SK-N-SH treated with all-trans-retinoic acid at 6 μM for 48 hours (cell line): Measurements from ENCODE around the gene DGUOK.

ENCODE experiments used
- ATAC-seq: fragments of 200-7000 bp; cut with Tn5 transposase; 3 replicates; pipeline ENCODE4 v1.9.1; 2020; ENCODE audit warnings: mild to moderate bottlenecking, moderate library complexity
- BACH2 ChIP-seq: fragments of 250-450 bp; sonication (Bioruptor Pico); IDR thresholded peaks from 2 replicates; pipeline ENCODE4 v1.9.0; 2021; ENCODE audit warnings: mild to moderate bottlenecking, borderline replicate concordance
- CSDC2 ChIP-seq: fragments of 250-450 bp; sonication (Bioruptor Pico); IDR thresholded peaks from 2 replicates; pipeline ENCODE4 v1.5.0; 2020; ENCODE audit warnings: mild to moderate bottlenecking, moderate library complexity
- ESRRG ChIP-seq: fragments of 250-450 bp; sonication (Bioruptor Pico); IDR thresholded peaks from 2 replicates; pipeline ENCODE4 v1.6.1; 2021; ENCODE audit warnings: mild to moderate bottlenecking
- GLIS3 ChIP-seq: fragments of 250-450 bp; sonication (Bioruptor Pico); IDR thresholded peaks from 2 replicates; pipeline ENCODE4 v1.5.0; 2020; ENCODE audit warnings: mild to moderate bottlenecking, moderate library complexity
- ISL1 ChIP-seq: fragments of 250-450 bp; sonication (Bioruptor Pico); IDR thresholded peaks from 2 replicates; pipeline ENCODE4 v2.1.2; 2022; ENCODE audit warnings: mild to moderate bottlenecking, moderate library complexity
- OSR1 ChIP-seq: fragments of 250-450 bp; sonication (Bioruptor Pico); IDR thresholded peaks from 2 replicates; pipeline ENCODE4 v1.8.0; 2022; ENCODE audit warnings: moderate library complexity, mild to moderate bottlenecking, inconsistent platforms
- PPARA ChIP-seq: fragments of 250-450 bp; sonication (Bioruptor Pico); IDR thresholded peaks from 2 replicates; pipeline ENCODE4 v1.5.0; 2020; ENCODE audit warnings: mild to moderate bottlenecking, borderline replicate concordance
- RARB ChIP-seq: fragments of 250-450 bp; sonication (Bioruptor Pico); IDR thresholded peaks from 2 replicates; pipeline ENCODE4 v1.8.0; 2021; ENCODE audit warnings: mild to moderate bottlenecking, moderate library complexity
- SNAI2 ChIP-seq: fragments of 250-450 bp; sonication (Bioruptor Pico); IDR thresholded peaks from 2 replicates; pipeline ENCODE4 v1.5.0; 2020; ENCODE audit warnings: mild to moderate bottlenecking, moderate library complexity
- TCF4 ChIP-seq: fragments of 250-450 bp; sonication (Bioruptor Pico); IDR thresholded peaks from 2 replicates; pipeline ENCODE4 v1.8.0; 2021; ENCODE audit warnings: mild to moderate bottlenecking, moderate library complexity, borderline replicate concordance
- TOX ChIP-seq: fragments of 250-450 bp; sonication (Bioruptor Pico); IDR thresholded peaks from 2 replicates; pipeline ENCODE4 v1.8.0; 2021; ENCODE audit warnings: mild to moderate bottlenecking, moderate library complexity, borderline replicate concordance
- ZC3H10 ChIP-seq: fragments of 250-450 bp; sonication (Bioruptor Pico); IDR thresholded peaks from 2 replicates; pipeline ENCODE4 v1.5.1; 2021; ENCODE audit warnings: mild to moderate bottlenecking, moderate library complexity
- ZFP3 ChIP-seq: fragments of 250-450 bp; sonication (Bioruptor Pico); IDR thresholded peaks from 2 replicates; pipeline ENCODE4 v1.5.0; 2020; ENCODE audit warnings: mild to moderate bottlenecking, moderate library complexity
- ZFP30 ChIP-seq: fragments of 450-650 bp; formaldehyde crosslinking; IDR thresholded peaks from 2 replicates; pipeline ENCODE4 v1.5.0; 2022; ENCODE audit warnings: mild to moderate bottlenecking, moderate library complexity
- ZNF70 ChIP-seq: fragments of 450-650 bp; formaldehyde crosslinking; IDR thresholded peaks from 2 replicates; pipeline ENCODE4 v1.5.0; 2020; ENCODE audit warnings: mild to moderate bottlenecking, moderate library complexity
- TF ChIP-seq, protein P1 (sequence below): fragments of 250-450 bp; sonication (Bioruptor Pico); IDR thresholded peaks from 2 replicates; pipeline ENCODE4 v1.5.0; 2020; ENCODE audit warnings: mild to moderate bottlenecking, moderate library complexity
- TF ChIP-seq, protein P2 (sequence below): fragments of 250-450 bp; sonication (Bioruptor Pico); IDR thresholded peaks from 2 replicates; pipeline ENCODE4 v1.8.0; 2020; ENCODE audit warnings: mild to moderate bottlenecking, moderate library complexity, borderline replicate concordance
- TF ChIP-seq, protein P3 (sequence below): fragments of 250-450 bp; sonication (Bioruptor Pico); IDR thresholded peaks from 2 replicates; pipeline ENCODE4 v1.8.0; 2021; ENCODE audit warnings: low read depth, mild to moderate bottlenecking, moderate library complexity, borderline replicate concordance
- TF ChIP-seq, protein P4 (sequence below): fragments of 250-450 bp; sonication (Bioruptor Pico); IDR thresholded peaks from 2 replicates; pipeline ENCODE4 v1.5.1; 2020; ENCODE audit warnings: low read depth, mild to moderate bottlenecking, moderate library complexity
- TF ChIP-seq, protein P5 (sequence below): fragments of 250-450 bp; sonication (Bioruptor Pico); IDR thresholded peaks from 2 replicates; pipeline ENCODE4 v1.5.1; 2021; ENCODE audit warnings: mild to moderate bottlenecking, moderate library complexity

The DGUOK gene

DNA sequence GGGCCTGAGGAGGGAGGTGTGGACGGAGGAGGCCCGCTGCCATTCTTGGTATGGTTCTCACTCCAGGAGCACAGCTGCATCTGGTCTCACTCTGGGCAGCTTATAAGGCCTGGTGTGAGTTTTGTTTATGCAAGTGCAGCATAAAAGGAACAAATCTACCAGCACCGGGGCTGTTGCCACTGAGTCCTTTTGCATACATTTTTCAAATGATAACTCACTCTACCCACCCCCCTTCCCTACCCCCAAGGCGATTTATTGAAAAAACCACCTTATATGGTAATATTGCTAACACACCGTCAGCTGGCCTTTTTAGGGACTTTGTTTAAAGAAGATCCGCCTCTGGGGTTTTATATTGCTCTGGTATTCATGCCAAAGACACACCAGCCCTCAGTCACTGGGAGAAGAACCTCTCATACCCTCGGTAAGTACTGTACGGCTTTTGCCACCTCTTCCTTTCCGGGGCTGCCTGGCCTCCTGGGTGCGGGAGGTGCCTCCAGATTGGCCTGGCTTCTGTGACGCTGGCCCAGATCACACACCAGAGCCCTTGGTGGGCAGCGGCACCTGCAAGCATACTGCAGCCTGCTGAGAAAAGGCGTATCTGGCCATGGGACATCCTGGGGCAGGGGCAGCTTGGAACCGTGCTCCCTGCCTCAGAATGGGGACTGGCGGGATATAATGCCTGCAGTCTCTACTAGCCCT, 33.9 kb upstream of the DGUOK start, which contains the start of gene ACTG2:
TSS of gene ACTG2 (plus strand) at position 378 of the 699 bp plus-strand sequence. CDS start 8,304 bp downstream, outside the sequence.
- TF ChIP-seq ZFP30 (no peak), CSDC2 (CRISPR knock-in tag) (no peak), RARB (CRISPR knock-in tag) (no peak), BACH2 (CRISPR knock-in tag) (no peak), TOX (no peak), ISL1 (no peak), ZC3H10 (CRISPR knock-in tag) (no peak), SNAI2 (CRISPR knock-in tag) (no peak), ESRRG (CRISPR knock-in tag) (no peak)
- TF ChIP-seq, protein P1, sequence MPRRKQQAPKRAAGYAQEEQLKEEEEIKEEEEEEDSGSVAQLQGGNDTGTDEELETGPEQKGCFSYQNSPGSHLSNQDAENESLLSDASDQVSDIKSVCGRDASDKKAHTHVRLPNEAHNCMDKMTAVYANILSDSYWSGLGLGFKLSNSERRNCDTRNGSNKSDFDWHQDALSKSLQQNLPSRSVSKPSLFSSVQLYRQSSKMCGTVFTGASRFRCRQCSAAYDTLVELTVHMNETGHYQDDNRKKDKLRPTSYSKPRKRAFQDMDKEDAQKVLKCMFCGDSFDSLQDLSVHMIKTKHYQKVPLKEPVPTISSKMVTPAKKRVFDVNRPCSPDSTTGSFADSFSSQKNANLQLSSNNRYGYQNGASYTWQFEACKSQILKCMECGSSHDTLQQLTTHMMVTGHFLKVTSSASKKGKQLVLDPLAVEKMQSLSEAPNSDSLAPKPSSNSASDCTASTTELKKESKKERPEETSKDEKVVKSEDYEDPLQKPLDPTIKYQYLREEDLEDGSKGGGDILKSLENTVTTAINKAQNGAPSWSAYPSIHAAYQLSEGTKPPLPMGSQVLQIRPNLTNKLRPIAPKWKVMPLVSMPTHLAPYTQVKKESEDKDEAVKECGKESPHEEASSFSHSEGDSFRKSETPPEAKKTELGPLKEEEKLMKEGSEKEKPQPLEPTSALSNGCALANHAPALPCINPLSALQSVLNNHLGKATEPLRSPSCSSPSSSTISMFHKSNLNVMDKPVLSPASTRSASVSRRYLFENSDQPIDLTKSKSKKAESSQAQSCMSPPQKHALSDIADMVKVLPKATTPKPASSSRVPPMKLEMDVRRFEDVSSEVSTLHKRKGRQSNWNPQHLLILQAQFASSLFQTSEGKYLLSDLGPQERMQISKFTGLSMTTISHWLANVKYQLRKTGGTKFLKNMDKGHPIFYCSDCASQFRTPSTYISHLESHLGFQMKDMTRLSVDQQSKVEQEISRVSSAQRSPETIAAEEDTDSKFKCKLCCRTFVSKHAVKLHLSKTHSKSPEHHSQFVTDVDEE (CRISPR knock-in tag) = no peak
- TF ChIP-seq, protein P2, sequence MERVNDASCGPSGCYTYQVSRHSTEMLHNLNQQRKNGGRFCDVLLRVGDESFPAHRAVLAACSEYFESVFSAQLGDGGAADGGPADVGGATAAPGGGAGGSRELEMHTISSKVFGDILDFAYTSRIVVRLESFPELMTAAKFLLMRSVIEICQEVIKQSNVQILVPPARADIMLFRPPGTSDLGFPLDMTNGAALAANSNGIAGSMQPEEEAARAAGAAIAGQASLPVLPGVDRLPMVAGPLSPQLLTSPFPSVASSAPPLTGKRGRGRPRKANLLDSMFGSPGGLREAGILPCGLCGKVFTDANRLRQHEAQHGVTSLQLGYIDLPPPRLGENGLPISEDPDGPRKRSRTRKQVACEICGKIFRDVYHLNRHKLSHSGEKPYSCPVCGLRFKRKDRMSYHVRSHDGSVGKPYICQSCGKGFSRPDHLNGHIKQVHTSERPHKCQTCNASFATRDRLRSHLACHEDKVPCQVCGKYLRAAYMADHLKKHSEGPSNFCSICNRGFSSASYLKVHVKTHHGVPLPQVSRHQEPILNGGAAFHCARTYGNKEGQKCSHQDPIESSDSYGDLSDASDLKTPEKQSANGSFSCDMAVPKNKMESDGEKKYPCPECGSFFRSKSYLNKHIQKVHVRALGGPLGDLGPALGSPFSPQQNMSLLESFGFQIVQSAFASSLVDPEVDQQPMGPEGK (CRISPR knock-in tag) = no peak
- TF ChIP-seq, protein P3, sequence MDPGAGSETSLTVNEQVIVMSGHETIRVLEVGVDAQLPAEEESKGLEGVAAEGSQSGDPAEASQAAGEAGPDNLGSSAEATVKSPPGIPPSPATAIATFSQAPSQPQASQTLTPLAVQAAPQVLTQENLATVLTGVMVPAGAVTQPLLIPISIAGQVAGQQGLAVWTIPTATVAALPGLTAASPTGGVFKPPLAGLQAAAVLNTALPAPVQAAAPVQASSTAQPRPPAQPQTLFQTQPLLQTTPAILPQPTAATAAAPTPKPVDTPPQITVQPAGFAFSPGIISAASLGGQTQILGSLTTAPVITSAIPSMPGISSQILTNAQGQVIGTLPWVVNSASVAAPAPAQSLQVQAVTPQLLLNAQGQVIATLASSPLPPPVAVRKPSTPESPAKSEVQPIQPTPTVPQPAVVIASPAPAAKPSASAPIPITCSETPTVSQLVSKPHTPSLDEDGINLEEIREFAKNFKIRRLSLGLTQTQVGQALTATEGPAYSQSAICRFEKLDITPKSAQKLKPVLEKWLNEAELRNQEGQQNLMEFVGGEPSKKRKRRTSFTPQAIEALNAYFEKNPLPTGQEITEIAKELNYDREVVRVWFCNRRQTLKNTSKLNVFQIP (CRISPR knock-in tag) = no peak
- ATAC-seq = no peak

DNA sequence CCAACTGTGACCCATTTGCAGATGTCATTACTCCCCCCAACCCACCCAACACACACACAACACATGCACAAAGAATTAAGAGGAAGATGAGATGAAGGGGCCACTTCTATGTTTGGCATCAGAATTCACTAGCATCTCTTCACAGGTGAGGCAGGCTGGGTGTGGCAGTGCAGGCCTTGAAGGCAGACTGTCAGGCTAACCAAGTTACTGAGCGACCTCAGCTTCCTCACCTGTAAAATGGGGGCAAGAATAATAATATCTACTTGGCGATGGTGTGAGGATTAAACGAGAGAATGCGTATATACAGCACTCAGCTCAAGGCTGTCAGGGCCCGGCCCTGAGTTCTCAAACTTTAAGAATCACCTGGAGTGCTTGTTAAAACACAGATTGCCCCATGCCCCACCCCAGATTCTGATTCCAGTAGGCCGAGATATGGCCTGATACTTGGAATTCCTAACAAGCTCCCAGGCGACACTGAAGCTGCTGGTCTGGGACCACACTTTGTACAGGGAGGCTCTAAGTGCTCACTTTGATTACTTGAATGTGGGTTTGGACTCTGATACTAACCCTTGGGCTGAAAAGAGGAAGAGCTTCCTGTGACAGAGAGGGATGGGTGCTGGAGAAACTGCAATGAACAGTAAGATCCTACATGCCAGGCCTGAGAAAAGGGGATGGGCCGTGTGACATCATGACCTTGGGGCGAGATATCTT, 32.8 kb upstream of the DGUOK start:
- ATAC-seq = no peak
- TF ChIP-seq OSR1 (no peak), ZFP3 (CRISPR knock-in tag) (no peak), ZFP30 (no peak), ZNF70 (CRISPR knock-in tag) (no peak), CSDC2 (CRISPR knock-in tag) (no peak), TCF4 (no peak)
- TF ChIP-seq, protein P2 (CRISPR knock-in tag) = no peak

DNA sequence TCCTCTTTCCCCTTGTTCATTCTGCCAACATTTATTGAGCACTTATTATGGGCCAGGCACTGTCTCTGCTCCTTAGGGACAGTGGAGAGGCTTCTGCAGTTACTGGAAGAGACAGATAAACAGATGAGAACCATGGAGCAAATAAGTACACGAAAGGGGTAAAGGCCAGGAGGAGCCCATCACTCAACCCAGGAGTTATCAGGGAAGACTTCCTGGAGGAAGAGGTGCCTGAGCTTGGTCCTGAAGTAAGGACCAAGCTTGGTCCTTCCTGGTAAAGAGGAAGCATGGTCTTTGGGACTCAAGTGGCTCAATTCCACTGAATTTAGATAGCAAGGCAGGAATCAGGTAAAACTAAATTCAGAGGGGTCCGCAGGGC, 32.2 kb upstream of the DGUOK start:
- no peak for ATAC-seq
- TF ChIP-seq ZC3H10 (CRISPR knock-in tag) = no peak
- TF ChIP-seq OSR1 = no peak
- TF ChIP-seq, protein P2 (CRISPR knock-in tag) = no peak
- no peak for TF ChIP-seq ESRRG (CRISPR knock-in tag)
- no peak for TF ChIP-seq ISL1
- no peak for TF ChIP-seq PPARA (CRISPR knock-in tag)
- TF ChIP-seq GLIS3 (CRISPR knock-in tag) = no peak
- TF ChIP-seq ZNF70 (CRISPR knock-in tag) = no peak
- no peak for TF ChIP-seq BACH2 (CRISPR knock-in tag)
- no peak for TF ChIP-seq TCF4
- TF ChIP-seq, protein P4, sequence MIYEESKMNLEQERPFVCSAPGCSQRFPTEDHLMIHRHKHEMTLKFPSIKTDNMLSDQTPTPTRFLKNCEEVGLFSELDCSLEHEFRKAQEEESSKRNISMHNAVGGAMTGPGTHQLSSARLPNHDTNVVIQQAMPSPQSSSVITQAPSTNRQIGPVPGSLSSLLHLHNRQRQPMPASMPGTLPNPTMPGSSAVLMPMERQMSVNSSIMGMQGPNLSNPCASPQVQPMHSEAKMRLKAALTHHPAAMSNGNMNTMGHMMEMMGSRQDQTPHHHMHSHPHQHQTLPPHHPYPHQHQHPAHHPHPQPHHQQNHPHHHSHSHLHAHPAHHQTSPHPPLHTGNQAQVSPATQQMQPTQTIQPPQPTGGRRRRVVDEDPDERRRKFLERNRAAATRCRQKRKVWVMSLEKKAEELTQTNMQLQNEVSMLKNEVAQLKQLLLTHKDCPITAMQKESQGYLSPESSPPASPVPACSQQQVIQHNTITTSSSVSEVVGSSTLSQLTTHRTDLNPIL (CRISPR knock-in tag) = no peak
- TF ChIP-seq RARB (CRISPR knock-in tag) = no peak
- TF ChIP-seq, protein P5, sequence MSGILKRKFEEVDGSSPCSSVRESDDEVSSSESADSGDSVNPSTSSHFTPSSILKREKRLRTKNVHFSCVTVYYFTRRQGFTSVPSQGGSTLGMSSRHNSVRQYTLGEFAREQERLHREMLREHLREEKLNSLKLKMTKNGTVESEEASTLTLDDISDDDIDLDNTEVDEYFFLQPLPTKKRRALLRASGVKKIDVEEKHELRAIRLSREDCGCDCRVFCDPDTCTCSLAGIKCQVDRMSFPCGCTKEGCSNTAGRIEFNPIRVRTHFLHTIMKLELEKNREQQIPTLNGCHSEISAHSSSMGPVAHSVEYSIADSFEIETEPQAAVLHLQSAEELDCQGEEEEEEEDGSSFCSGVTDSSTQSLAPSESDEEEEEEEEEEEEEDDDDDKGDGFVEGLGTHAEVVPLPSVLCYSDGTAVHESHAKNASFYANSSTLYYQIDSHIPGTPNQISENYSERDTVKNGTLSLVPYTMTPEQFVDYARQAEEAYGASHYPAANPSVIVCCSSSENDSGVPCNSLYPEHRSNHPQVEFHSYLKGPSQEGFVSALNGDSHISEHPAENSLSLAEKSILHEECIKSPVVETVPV (CRISPR knock-in tag) = no peak
